ENCODE results near the gene SPACA5.
"Not testable (repeated sequence)": the region's sequence is repeated elsewhere in the genome, so short reads cannot be mapped to it uniquely, and the experiment has no call there.

The SPACA5 gene

GRCh38 chrX:48006688-48007087 lies at the start of gene SPACA5:
TSS of gene SPACA5 (plus strand) at chrX:48006988. CDS start at chrX:48007803, 815 bp downstream.
- not testable (repeated sequence) for DNase-seq

GRCh38 chrX:47958206-47958605 lies 48.6 kb upstream of the SPACA5 start:
- DNase-seq: not testable (repeated sequence)

- no peak for DNase-seq
Observed at GRCh38 chrX:47958761-47959342, 47.9 kb upstream of the SPACA5 start.

GRCh38 chrX:47960406-47960805 lies 46.4 kb upstream of the SPACA5 start:
- no peak for DNase-seq

GRCh38 chrX:47961830-47962229 lies 45.0 kb upstream of the SPACA5 start:
- not testable (repeated sequence) for DNase-seq

- not testable (repeated sequence) for DNase-seq
Observed at GRCh38 chrX:47965526-47965925, 41.3 kb upstream of the SPACA5 start.

GRCh38 chrX:47973235-47973634 lies 33.6 kb upstream of the SPACA5 start:
- DNase-seq: no peak

GRCh38 chrX:47976254-47977151 lies 30.3 kb upstream of the SPACA5 start:
- no peak for DNase-seq

GRCh38 chrX:47991263-47992094 lies 15.3 kb upstream of the SPACA5 start:
- DNase-seq: peak; percentile 23

- no peak for DNase-seq
Observed at GRCh38 chrX:47992095-47992380, 14.8 kb upstream of the SPACA5 start.

- DNase-seq: no peak
Observed at GRCh38 chrX:47992669-47993068, 14.1 kb upstream of the SPACA5 start.

GRCh38 chrX:48001260-48001659 lies 5.5 kb upstream of the SPACA5 start:
- no peak for DNase-seq

GRCh38 chrX:48002319-48002718 lies 4.5 kb upstream of the SPACA5 start:
- no peak for DNase-seq

GRCh38 chrX:48002929-48003328 lies 3.9 kb upstream of the SPACA5 start:
- no peak for DNase-seq

GRCh38 chrX:48003367-48003757 lies 3.4 kb upstream of the SPACA5 start:
- DNase-seq: no peak

- peak; percentile 78 for DNase-seq
Observed at GRCh38 chrX:48003758-48004457, 2.9 kb upstream of the SPACA5 start, which contains the start of gene ZNF182. TSS of gene ZNF182 (minus strand) at chrX:48003989. CDS start at chrX:48002609, 1,380 bp downstream.

- DNase-seq: not testable (repeated sequence)
Observed at GRCh38 chrX:48009445-48009960, 2.7 kb downstream of the SPACA5 start.

GRCh38 chrX:48016583-48017310 lies 10.0 kb downstream of the SPACA5 start:
- not testable (repeated sequence) for DNase-seq

- not testable (repeated sequence) for DNase-seq
Observed at GRCh38 chrX:48019892-48020291, 13.1 kb downstream of the SPACA5 start.

- not testable (repeated sequence) for DNase-seq
Observed at GRCh38 chrX:48020472-48020871, 13.7 kb downstream of the SPACA5 start.

- peak; percentile 70 for DNase-seq
Observed at GRCh38 chrX:48021026-48021900, 14.5 kb downstream of the SPACA5 start.
